KOPT-K1 (cell line): ENCODE measurements around the gene CCDC188.

Experiments
- H3K27ac ChIP-seq: fragments of 200-600 bp; sonication (generic); 2 replicates; pipeline ENCODE4 v1.5.1; 2016; ENCODE audit warnings: antibody characterized with exemption, mild to moderate bottlenecking, low read depth, low read length; ENCODE audit not compliant: poor library complexity, severe bottlenecking
- H3K36me3 ChIP-seq: fragments of 200-600 bp; sonication (generic); 2 replicates; pipeline ENCODE4 v1.5.1; 2017; ENCODE audit warnings: antibody characterized with exemption, mild to moderate bottlenecking, low read length, moderate library complexity; ENCODE audit not compliant: insufficient read depth
- H3K9me3 ChIP-seq: fragments of 200-600 bp; sonication (generic); 2 replicates; pipeline ENCODE4 v1.5.1; 2017; ENCODE audit warnings: antibody characterized with exemption, low read length, mild to moderate bottlenecking; ENCODE audit not compliant: insufficient read depth, poor library complexity, severe bottlenecking

The CCDC188 gene

GRCh38 chr22:20150381-20151275 is at the start of gene CCDC188:
Gene CCDC188 (minus strand): TSS chr22:20151055. CDS start chr22:20150986, 69 bp downstream.
- Histone ChIP-seq H3K9me3 (no peaks in the 10 kb centered on the region), H3K36me3 (no peaks in the 10 kb centered on the region), H3K27ac (no peak within 1 kb of the TSS)

- Histone ChIP-seq H3K27ac (no peak overlapping the region), H3K36me3 (no peaks in the 10 kb centered on the region), H3K9me3 (no peaks in the 10 kb centered on the region)
These were observed 49.1 kb upstream of the CCDC188 start for GRCh38 chr22:20199906-20200305.

DNA sequence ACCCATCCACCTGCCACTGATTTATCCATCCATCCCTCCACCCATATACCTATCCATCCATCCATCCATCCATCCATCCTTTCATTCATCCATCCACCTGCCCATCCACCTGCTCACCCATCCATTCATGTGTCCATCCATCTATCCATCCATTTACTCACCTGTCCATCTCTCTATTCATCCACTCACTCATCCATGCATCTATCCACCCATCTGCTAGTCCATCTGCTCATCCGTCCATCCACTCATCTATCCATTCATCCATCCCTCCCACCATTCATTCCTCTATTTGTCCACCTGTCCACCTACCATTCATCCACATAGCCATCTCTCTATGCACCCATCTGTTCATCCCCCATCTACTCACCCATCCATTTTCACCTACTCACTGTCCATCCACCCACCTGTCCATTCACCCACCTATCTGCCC is 48.6 kb upstream of the CCDC188 start:
- no peaks in the 10 kb centered on the region for H3K36me3 ChIP-seq
- no peak overlapping the region for H3K27ac ChIP-seq
- H3K9me3 ChIP-seq = no peaks in the 10 kb centered on the region

DNA sequence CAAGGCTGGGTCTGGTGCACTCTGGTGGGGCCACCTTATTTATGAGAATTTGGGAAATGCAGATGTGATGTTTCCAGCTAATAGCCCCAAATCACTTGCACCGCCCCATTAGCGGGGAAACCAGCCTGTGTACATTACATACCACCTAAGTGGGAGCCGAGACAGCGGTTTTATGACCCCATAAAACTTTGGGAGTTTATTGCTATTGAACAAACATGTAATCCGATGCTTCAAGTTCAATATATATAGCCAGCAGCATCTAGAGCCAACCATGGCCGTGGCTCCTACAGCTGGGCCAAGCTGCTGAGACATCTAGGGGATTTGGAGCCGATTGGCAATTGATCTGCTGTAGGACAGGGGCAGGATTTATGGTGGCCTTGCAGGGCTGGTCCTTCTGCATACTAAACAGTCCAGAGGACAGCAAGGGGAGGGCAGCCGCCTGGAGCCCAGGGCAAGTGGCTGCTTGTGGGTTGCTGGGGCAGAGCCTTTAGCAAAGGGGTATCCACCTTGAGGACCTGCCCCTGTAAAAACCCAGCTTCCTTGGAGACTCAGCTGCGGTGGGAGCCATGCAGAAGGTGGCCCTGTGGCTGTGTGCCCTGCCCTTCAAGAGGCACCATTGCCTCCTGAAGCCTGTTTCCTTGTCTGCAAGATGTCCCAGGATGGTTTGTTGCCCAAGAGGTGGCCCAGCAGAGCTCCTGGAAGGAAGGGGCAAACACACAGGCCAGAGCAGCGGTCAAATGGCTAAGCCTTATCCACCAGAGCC is 47.9 kb upstream of the CCDC188 start:
- no peaks in the 10 kb centered on the region for H3K9me3 ChIP-seq
- H3K27ac ChIP-seq = no peak overlapping the region
- H3K36me3 ChIP-seq = no peaks in the 10 kb centered on the region

GRCh38 chr22:20197407-20198030 is 46.7 kb upstream of the CCDC188 start:
- H3K9me3 ChIP-seq = no peaks in the 10 kb centered on the region
- H3K36me3 ChIP-seq = no peaks in the 10 kb centered on the region
- no peak overlapping the region for H3K27ac ChIP-seq

DNA sequence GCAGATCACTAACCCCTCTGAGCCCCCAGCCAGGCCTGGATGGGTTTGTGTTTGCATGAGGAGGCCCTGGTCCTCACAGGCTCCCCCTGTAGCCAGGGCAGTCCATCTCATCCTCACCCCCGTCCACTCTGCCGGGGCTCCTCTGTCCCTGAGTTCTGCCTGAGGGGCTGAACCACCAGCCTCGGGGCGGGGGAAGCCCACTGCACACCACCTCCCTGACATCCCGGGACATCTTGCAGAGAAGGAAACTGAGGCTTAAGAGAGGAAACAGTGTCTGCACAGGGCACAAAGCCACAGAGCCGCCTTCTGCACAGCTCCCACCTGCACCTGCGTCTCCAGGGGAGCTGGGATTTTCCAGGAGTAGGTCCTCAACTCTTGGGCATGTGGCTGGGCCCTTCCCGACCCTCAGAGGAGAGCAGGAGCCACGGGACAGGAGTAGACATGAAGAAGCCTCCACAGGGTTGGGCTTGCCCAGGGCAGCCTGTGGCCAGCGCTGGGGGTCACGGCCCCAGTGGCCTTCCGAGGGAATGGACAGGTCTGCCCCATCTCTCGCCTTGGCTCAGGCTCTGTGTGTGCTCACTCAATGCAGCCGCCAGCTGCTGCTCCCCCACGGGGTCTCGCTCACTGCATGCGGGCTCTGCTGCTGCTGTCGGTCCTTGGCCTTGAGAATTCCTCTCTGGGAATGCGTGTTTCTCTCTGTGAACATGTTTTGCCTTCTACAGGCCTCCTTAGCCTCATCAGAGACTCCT is 45.4 kb upstream of the CCDC188 start:
- no peaks in the 10 kb centered on the region for H3K9me3 ChIP-seq
- H3K36me3 ChIP-seq = no peaks in the 10 kb centered on the region
- no peak overlapping the region for H3K27ac ChIP-seq

GRCh38 chr22:20194681-20195593 is 44.1 kb upstream of the CCDC188 start:
- Histone ChIP-seq H3K9me3 (no peaks in the 10 kb centered on the region), H3K27ac (no peak overlapping the region), H3K36me3 (no peaks in the 10 kb centered on the region)

DNA sequence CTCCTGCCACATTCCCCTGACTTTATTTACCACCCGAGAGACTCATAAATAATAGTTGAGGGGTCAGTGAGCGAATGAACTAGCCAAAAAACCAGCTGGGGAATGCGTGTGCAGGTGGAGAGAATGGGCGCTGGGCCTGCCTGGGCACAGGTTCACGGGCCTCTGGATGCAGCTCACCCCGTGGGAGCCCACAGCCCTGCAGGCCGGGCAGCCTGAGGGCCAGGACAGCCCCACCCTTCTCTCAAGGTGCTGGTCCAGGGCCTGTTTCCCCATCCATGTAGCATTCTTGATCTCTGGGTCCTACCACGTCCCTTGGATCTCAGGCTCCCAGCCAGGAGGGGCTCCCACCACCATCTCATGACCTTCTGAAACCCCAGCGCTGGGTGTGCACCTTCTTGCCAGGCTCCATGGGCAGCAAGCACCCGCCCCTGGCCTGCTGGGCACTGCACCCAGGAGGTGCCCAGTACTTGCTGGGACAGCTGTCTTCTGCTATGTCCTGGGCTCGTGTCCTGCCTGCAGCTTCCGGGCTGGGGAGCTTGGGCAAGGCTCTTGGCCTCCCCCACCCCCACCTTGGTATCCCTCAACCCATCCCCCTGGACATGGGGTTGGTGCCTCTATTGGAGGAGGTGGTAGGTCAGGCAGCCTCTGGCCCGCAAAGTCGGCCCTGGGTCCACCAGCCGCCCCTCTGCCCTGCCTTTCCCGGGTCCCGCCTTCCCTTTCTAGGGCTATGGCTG is 43.1 kb upstream of the CCDC188 start:
- no peak overlapping the region for H3K27ac ChIP-seq
- no peaks in the 10 kb centered on the region for H3K9me3 ChIP-seq
- H3K36me3 ChIP-seq = no peaks in the 10 kb centered on the region

- no peaks in the 10 kb centered on the region for H3K9me3 ChIP-seq
- no peak overlapping the region for H3K27ac ChIP-seq
- no peaks in the 10 kb centered on the region for H3K36me3 ChIP-seq
These were observed 42.3 kb upstream of the CCDC188 start for GRCh38 chr22:20192972-20193760.

DNA sequence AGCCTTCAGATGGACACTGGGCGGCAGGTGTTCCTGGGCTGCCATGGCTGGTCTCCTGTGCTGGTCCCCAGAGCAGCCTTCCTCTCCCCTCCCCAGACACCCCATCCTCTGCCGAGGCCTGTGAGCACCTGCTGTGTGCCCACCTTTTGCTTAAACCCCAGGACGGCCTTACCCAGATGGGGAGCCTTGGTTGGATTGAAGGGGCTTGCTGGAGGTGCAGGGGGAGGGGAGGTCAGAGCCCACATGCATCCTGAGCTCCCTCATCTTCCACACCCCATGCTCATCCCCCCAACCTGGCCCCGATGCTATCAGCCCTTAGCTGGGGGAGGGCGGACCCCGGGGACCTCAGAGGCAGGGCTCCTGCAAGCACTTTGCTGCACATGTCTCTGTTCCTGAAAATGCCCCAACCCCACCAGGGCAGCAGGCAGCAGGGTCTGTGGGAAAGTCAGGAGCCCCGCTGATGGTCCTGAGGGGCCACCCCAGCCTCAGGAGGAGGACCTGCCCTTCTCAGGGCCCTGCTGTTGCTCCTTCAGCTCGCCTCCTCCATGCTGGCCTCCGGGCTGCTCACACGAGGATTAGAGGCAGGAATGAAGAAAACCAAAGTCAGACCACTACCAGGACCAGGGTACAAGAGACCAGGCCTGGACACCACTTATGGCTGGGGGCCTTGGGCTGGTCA is 41.6 kb upstream of the CCDC188 start:
- H3K36me3 ChIP-seq = no peaks in the 10 kb centered on the region
- no peaks in the 10 kb centered on the region for H3K9me3 ChIP-seq
- H3K27ac ChIP-seq = no peak overlapping the region

DNA sequence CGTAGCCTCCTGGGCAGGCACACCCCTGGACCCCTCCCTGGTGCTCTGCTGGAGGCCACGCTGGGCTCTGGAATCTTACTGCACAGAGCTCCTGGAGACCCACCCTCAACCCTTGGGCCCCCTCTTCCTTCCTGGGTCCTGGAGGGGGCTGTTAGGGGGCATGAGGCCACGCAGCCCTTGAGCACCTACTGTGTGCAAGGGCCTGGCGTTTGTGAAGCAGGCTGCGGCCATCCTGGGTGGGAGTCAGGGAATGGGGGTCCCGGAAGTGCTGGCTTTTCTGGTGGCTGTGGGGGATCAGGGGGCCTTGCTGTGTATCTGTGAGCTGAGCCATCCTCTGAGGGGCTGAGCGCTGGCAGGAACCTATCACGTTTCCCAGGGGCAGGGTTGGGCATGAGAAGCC is 40.9 kb upstream of the CCDC188 start:
- no peaks in the 10 kb centered on the region for H3K9me3 ChIP-seq

DNA sequence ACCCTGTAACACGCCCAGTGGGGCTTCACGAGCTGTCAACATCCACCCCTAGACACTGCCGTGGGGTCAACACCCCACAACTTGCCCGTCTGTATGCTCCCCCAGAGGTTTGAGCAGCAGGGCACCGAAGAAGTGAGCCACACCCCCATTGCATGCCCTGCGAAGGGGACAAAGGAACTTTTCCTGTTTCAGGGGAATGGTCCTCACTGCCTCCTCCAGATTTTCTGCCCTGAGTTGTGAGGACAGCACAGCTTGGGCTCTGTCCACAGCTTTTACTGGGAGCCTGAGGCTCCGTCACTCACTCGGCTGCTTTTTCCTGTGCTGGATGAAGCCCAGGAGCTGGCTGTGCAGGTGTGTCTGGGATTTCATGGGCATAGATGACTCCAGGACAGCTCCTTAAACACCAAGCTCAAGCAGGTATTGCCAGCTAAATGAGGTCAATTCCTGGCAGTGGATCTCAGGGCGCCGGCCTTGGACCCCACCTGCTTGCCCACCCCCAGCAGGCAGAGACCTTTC is 40.2 kb upstream of the CCDC188 start:
- H3K27ac ChIP-seq = no peak overlapping the region

More for the DNA sequence above, 40.9 kb upstream of the CCDC188 start:
- no peak overlapping the region for H3K27ac ChIP-seq
- no peaks in the 10 kb centered on the region for H3K36me3 ChIP-seq

More for the DNA sequence above, 40.2 kb upstream of the CCDC188 start:
- Histone ChIP-seq H3K9me3 (no peaks in the 10 kb centered on the region), H3K36me3 (no peaks in the 10 kb centered on the region)
